Endothelial cell of hepatic sinusoid (primary cell): ENCODE measurements around the gene PC.
"Not testable (repeated sequence)": the region's sequence is repeated elsewhere in the genome, so short reads cannot be mapped to it uniquely, and the experiment has no call there.

Source experiments
- in situ Hi-C: cut with HindIII; loops from 2 replicates; pipeline ENCODE4 v1.10.0; 2017; ENCODE audit warnings: low sequenced_read_pairs

PC gene

DNA sequence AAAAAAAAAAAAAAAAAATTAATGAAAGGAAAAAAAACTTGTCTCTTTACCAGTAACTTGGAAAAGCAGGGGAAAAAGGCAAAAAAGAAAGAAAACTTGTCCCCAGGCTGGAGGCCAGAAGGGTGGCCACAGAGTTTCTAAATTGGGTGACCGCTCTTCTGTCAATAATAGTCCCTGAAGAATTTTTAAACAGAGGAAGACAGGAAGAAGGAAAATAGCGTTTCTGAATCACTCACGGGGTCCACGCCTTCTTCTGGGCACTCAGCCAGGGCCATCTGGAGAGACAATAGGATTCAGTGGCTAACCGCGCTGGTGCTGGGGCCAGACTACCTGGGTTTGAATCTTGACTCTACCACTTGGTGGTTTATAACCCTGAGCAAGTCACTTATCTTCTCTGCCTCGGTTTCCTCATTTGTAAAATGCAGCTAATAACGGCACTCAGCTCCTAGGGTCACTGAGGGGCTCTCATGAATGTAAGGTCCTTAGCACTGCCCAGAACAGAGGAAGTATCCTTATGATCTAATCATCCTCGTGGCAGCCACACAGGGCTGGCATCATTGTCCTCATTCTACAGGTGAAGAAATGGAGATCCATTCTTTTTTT lies 23.9 kb upstream of the PC start:
- in situ Hi-C loops: no loop called here

DNA sequence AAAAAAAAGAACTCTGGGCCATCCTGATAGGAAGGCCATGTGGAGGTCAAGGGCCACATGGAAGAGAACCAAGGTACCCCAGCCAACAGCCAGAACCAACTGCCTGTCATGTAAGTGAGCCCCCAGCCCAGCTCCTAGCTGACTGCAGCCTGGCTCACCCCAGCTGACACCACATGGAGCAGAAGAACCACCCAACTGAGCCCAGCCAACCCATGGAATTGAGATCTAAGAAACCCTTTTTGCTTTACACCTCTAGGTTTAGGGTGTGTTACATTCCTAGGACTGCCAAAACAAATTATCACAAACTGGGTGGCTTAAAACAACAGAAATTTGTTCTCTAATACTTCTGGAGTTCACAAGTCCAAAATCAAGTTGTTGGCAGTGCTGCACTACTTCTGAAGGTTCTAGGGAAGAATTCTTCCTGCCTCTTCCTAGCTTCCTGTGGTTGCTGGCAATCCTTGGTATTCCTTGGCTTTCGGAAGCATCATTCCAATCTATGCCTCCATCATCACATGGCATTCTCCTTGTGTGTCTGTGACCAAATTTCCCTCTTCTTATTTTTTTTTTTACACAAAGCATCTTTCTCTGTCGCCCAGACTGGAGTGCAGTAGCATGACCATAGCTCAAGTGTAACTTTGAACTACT lies 21.3 kb upstream of the PC start:
- in situ Hi-C loops: no loop called here

DNA sequence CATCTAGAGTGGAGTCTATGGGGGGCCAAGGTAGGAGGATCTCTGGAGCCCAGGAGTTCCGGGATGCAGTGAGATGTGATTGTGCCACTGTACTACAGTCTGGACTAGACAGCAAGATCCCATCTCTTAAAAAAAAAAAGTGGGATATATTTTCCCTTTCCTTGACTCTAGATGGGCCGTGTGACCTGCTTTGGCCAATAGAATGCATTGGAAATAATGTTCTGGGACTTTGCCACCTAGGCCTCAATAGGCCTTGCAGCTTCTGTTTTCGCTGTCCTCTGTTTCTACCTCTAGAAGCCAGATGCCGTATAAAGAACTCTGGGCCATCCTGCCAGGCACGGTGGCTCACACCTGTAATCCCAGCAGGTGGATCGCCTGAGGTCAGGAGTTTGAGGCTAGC lies 20.5 kb upstream of the PC start:
- in situ Hi-C loops: no loop called here

DNA sequence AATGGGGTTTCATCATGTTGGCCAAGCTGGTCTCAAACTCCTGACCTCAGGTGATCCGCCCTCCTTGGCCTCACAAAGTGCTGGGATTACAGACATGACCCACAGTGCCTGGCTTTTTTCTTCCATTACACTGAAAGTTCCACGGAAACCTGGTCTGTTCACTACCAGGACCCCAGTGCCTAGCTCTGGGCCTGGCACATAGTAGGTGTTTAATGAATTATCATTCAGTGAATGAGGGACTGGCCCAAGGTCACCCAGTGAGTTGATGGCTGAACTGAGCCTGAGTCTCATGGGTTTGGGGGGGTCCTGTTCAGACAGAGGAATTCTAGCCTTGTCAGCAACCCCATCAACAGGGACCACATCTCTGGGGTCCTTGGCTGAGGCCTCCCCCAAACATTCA lies 20.0 kb upstream of the PC start:
- in situ Hi-C loops: no loop called here

DNA sequence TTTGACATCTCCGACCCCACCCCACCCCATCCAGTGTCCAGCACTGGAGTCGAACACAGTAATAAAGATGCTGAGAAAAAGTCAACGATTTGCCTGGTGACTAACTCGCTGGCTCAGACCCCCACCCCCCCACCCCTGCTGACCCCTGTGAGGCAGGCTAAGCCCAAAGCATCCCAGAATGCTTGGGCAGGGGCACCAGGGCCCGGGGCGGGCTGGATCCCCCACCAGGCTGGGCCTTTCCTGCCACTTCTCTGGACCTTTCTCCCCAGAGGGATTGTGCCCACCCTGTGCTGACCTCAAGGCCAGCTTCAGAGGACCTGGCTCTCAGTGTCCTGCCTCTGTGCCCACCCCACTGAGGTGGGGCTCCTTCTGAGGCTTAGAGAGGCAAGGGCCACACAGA lies 18.7 kb upstream of the PC start:
- in situ Hi-C loops: no loop called here

DNA sequence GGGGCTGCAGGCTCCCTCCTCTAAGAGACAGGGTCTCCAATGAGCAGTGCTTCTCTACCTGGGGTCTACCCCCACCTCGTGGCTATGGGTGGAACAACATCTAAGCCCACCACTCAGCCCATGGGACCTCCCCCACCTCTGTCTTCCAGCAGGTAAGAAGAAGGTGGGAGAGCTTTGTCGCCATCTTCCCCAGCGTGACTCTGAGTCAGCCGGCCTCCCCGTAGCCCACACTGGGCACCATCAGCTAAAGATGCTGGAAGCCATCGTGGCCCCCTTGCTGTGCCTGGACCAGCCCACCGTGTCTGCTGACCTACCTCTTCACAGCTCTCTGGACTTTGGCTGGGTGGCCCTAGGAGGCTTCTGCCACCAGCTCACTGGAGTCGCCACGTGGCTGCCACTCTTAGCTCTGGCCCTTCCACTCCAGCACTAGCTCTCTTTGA lies 17.9 kb upstream of the PC start:
- in situ Hi-C loops: no loop called here

DNA sequence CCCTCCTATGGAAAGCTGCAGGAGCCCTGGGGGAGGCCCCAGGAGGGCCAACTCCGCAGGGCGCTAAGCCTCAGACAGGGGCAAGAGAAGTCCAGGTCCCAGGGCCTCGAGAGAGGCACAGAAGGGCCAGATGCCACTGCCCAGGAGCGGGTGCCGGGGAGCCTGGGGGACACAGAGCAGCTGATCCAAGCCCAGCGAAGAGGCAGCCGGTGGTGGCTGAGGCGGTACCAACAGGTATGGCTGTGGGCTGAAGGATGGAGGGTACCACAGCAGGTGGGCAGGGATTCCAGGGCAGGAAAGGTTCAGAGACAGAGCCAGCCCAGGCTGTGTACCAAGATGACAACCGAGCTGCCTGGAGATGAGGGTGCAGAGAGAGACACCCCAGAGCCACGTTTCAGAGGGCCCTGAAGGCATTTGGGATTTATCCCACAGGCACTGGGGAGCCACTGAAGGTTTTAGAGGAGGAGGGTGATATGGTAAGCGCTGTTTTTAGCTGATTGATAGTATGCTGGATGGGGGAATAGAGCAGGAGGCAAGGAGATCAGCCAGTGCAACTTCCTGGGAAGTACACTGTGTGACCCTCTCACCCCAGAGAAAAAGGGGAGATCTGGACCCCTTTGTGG lies 17.3 kb upstream of the PC start:
- in situ Hi-C loops: no loop called here

DNA sequence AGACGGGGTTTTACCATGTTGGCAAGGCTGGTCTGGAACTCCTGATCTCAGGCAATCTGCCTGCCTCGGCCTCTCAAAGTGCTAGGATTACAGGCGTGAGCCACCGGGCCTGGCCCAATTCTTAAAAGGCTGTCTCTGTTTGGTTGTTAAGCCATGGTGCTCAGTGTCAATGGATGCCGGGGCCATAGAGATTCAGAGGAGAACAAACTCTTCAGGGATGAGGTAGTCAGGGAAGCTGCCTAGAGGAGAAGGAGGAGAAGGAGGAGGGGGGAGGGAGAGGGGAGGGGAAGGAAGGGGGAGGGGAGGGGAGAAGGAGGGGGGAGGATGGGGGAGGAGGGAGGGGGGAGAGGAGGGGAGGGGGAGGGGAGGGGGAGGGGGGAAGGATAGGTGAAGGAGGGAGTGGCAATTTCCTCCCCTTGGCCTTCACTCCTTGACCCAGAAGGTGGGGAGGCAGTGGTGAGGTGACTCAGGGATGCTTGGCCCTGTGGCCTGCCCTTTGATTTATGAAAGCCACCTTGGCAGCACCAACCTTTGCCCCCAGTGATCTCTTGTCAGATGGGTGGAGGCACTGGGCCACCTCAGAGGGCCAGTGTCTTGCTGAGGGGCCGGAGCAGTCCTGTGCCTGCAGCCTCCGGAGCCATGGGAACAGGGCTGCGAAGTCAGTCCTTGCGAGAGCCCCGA lies 16.7 kb upstream of the PC start, which contains the start of gene C11orf86:
Gene C11orf86 (plus strand): TSS at position 581 of the 681 bp plus-strand sequence. CDS start 59 bp downstream, at position 640.
- in situ Hi-C loops: no loop called here

DNA sequence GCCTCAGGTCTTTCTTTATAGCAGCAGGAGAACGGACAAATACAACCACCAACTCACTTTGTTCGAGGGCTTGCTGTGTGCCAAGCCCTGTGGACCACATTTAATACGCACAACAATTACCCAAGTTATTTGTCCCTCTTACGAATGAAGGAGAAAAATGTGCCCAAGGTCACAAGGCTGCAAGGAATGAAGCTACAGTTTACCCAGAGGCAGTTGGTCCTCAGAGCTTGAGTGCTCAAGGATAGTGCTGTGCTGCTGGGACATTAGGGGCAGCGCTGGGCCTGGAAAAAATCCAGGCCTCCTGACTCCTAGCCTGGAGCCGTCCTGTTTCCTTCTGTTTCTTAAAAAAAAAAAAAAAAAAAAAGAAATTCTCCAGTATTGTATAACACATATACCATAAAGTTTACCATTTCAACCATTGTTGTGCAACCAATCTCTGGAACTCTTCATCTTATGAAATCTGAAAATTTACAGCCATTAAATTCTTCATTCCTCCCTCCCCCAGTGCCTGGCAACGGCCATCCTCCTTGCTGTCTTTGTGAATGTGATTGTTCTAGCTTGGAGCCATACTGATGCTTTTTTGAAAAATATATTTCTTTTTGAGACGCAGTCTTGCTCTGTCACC lies 15.9 kb upstream of the PC start:
- in situ Hi-C loops: no loop called here

DNA sequence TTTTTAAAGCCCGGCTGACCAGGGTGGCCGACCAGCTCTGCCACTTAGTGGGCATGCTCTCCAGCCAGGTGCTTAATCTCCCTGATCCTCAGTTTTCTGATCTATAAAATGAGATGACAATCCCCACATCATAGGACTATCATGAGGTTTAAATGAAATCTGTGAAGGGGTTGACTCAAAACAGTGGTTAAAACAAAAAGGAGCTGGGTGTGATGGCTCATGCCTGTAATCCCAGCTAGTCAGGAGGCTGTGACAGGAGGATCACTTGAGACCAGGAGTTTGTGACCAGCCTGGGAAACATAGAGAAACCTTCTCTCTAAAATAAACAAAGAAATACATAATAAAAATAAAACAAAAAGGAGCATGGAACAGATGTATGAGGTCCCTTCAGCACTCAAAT lies 13.3 kb upstream of the PC start:
- in situ Hi-C loops: no loop called here

DNA sequence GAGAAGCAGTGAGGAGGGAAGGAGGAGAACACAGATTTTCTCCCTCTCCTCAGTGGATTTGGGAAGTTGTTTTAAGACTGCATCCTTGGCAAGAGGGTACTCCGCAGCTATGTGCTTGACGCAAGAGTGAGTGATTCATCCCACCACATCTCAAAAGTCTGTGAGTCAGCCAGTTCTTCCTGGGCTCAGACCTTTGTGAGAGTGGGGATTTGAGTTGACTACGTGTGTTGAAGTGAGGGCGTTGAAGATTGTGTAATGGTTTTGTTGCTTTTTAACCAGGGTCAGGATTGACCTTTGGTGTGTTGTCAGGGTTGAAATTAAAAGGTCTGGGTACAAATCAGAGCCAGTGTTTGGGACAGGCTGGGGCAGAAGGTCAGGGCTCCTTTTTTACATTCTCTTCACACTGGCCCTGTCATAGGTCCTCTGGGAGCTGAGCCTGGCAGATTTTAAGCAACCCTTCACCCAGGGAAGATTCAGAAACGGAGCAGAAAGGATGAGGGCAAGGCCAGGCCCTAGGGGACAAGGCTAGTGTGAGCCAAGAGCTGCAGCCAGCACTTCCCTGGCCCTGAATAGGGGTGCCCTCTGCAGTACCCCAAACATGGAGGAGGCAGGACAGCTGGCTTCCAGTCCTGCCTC lies 12.7 kb upstream of the PC start:
- in situ Hi-C loops: no loop called here

DNA sequence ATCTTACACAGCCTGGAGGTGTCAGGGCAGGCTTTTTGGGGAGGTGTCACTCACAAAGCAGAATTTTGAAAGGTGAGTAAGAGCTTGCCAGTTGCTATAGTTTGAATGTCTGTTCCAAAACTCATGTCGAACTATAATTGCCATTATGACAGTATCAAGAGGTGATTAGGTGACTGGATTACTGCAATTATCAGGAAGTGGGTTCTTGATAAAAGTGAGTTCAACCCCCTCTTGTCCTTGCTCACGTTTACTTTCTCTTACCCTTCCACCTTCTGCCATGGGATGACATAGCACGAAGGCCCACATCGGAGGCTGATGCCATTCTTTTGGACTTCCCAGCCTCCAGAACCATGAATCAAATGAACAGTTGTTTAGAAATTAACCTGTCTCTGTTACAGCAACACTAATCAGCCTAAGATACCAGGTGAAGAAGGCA lies 12.2 kb upstream of the PC start:
- in situ Hi-C loops: no loop called here

DNA sequence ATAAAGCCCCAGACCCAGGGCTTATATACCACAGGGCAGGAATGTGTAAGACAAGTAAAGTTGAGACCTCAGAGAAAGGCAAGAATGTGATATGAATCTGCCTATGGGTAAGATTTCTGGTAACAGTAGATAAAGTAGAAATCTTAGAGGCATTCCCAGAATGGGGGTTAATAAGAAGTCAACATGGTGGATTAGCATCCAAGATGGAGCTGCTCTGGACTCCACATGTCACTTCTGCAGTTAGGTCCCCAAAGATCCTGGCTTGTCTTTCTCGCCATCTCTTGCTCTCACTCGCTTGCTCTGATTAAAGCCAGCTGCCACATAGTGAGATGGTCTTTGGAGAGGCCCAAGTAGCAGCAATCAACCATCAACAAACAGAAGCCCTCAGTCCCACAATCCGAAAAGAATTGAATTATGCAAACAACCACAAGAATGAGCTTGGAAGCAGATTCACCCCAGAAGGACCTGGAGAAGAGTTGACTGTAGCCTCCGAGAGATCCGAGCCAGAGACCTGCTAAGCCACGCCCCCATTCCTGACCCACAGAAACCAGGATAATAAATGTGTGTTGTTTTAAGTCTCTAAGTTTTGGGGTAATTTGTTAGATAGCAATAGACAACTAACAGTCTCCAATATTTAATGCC lies 11.5 kb upstream of the PC start:
- in situ Hi-C loops: no loop called here

DNA sequence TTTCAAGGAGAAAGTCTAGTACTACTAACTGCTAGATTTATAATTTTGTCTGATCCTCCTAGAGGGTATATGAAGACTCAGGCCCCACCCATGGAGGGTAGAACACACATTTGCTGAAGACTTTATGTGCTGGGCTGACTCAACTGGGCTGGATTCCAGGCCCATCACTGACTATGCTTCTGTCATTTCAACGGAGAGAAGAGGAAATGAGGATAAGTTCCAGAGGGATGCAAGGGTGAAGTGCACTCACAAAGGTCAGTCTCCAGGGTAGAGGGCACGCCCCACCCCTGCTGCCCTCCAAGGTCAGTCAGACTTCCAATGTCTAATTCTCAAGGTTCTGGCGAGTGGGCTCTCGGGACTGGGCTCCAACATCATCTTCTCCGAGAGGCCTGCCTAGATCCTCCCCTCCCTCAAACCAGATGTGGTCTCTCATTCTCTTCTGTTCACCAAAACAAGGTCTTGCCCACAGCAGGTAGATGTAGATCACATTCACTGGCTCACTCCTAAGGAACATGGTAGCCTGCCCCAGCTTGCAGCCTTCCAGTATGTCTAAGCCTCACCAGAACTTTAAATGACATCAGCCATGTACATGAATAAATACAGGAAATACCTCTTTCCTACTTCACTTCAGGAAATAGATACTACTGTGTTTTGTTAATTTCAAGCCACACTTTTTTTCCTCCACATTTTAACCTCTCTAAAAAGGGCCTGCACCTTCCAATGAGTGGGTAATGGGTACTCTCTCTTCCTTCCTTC lies 9.7 kb upstream of the PC start:
- in situ Hi-C loops: no loop called here

DNA sequence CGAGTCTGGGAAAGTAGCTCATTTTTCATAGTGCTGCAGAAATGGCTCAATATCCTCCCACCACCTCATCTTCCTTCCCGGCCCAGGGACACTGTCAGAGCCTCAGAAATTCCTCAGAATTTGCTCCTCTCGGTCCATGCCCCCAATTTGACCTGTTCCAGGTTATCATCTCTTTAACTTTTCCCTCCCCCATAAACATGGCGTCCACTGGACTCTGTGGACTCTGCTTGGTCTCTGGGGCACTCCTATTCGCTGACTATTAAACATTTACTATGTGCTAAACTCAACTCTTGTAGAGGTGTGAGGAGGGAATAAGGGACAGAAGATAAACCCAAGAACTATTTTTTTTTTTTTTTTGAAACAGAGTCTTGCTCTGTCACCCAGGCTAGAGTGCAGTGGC lies 8.2 kb upstream of the PC start:
- in situ Hi-C loops: no loop called here

DNA sequence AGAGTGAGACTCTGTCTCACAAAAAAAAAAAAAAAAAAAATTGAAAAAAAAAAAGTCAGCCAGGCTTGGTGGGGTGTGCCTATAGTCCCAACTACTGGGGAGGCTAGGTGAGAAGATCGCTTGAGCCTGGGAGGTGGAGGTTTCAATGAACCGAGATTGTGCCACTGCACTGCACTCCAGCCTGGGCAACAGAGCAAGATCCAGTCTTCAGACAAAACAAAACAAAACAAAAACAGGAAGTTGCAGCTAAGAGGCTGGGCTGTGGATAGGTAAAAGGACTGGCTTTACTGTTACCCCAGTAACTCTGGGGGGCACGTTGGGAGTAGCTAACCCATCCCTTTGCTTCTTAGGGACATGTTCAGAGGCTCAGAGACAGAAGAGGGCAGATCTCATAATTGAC lies 6.3 kb upstream of the PC start:
- in situ Hi-C loops: no loop called here

DNA sequence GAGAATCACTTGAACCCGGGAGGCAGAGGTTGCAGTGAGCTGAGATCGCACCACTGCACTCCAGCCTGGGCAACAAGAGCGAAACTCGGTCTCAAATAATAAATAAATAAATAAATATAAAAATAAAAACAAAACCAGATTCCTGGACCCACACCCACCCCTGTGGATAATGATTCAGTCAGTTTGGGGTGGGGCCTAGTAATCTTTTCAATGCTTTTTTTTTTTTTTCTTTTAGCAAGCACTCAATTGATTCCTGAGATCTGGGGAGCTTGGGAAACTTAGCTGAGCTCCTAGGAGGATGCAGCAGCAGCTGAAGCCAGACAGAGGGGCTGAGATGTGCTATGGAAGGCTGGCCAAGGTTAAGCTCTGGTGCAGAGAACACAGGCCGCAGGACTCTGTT lies 4.6 kb upstream of the PC start:
- in situ Hi-C loops: no loop called here

DNA sequence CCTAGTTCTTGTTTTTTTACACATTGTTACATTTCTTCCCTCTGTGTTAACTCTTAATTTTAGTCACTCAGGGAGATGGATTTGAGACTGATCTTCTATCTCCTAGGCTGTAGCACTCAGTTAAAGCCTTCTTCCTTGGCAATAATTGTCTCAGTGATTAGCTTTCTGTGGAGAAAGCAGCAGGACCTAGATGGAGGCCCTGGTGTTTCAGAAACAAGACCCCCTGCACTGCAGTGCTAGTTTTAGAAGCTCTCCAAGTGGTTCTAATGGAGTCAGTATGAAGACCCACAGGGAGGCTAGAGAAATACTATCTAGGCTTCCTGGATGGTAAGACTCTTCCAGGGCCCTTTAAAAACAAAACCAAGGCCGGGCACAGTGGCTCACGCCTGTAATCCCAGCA lies 4.1 kb upstream of the PC start:
- in situ Hi-C loops: no loop called here

DNA sequence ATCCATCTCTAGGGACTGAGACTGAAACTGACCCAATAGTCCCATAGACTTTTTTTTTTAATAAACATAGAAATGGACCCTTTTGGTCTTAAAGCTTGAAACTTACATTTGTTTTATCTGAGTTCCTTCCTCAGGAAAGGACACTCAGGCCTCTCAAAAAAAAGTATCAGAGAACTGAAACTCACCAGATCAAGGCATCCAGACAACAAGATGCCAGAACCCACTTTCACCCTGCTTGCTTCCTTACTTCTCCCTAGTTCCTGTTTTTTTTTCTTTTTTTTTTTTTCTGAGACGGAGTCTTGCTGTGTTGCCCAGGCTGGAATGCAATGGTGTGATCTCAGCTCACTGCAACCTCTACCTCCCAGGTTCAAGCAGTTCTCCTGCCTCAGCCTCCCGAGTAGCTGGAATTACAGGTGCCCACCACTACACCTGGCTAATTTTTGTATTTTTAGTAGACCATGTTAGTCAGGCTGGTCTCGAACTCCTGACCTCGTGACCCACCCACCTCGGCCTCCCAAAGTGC lies 3.6 kb upstream of the PC start:
- in situ Hi-C loops: not testable (repeated sequence)

DNA sequence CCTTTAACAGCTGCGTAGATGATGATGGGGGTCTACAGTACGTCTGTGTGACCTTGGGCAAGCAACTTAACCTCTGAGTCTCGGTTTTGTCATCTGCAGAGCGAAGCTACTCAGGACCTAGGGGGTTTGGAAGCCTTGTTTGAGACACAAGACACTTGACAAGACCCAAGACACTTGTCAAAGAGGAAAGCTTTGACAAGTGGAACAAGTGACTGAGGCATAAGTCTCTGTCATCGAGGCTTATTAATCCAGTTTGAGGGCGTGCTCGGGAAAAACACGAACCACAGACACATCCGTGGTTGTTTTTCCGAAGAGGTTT lies 732 bp upstream of the PC start:
- in situ Hi-C loops: no loop called here
